WTC11 (cell line): ENCODE results near the gene MYLK. TPM values are rescaled to one million over a fixed set of nuclear protein-coding genes. Genes with fewer than 3 reads are reported as not detected.

Source experiments
- ATAC-seq: fragments of 200-7000 bp; cut with Tn5 transposase; 2 replicates; pipeline ENCODE4 v1.10.0; 2021; ENCODE audit warnings: mild to moderate bottlenecking, moderate library complexity
- CTCF ChIA-PET: fragments of 300-600 bp; sonication (Branson Sonifier 250); formaldehyde crosslinking; loops from one replicate; lab custom pipeline; 2021; ENCODE audit warnings: antibody characterized with exemption; lab: Charles Lee
- POLR2A ChIA-PET: fragments of 350-600 bp; sonication (Branson Sonifier 250); formaldehyde crosslinking; loops from one replicate; lab custom pipeline; 2021; ENCODE audit warnings: antibody characterized with exemption; lab: Charles Lee
- DNase-seq: peaks from one replicate; pipeline ENCODE4 v3.0.0; 2021; ENCODE audit warnings: low spot score
- H3K27ac Mint-ChIP-seq: 2 replicates; pipeline ENCODE4 v1.8.0; 2021; ENCODE audit warnings: mixed read lengths
- H3K27me3 Mint-ChIP-seq: 2 replicates; pipeline ENCODE4 v1.8.0; 2021; ENCODE audit warnings: low read depth, mild to moderate bottlenecking, moderate library complexity, mixed read lengths
- H3K36me3 Mint-ChIP-seq: 2 replicates; pipeline ENCODE4 v1.8.0; 2021; ENCODE audit warnings: mixed read lengths
- H3K4me1 Mint-ChIP-seq: 2 replicates; pipeline ENCODE4 v1.8.0; 2022; ENCODE audit warnings: mixed read lengths
- H3K4me3 Mint-ChIP-seq: 2 replicates; pipeline ENCODE4 v1.8.0; 2021; ENCODE audit warnings: mild to moderate bottlenecking, moderate library complexity, mixed read lengths
- H3K9me3 Mint-ChIP-seq: 2 replicates; pipeline ENCODE4 v1.8.0; 2021; ENCODE audit warnings: mixed read lengths
- EMX1 ChIP-seq: fragments of 250-450 bp; sonication (Bioruptor Pico); IDR thresholded peaks from 2 replicates; pipeline ENCODE4 v1.8.0; 2021; ENCODE audit warnings: mild to moderate bottlenecking
- FOXP1 ChIP-seq: sonication (generic); formaldehyde crosslinking; IDR thresholded peaks from 2 replicates; pipeline ENCODE4 v1.8.0; 2022; ENCODE audit warnings: missing genetic modification reagents, mild to moderate bottlenecking, moderate library complexity, borderline replicate concordance
- GABPB1 ChIP-seq: sonication (generic); formaldehyde crosslinking; IDR thresholded peaks from 2 replicates; pipeline ENCODE4 v1.8.1; 2023; ENCODE audit warnings: mild to moderate bottlenecking, missing genetic modification reagents
- KAT7 ChIP-seq: sonication (generic); formaldehyde crosslinking; IDR thresholded peaks from 2 replicates; pipeline ENCODE4 v1.8.1; 2023; ENCODE audit warnings: missing genetic modification reagents, mild to moderate bottlenecking, borderline replicate concordance
- NFE2L1 ChIP-seq: sonication (generic); formaldehyde crosslinking; IDR thresholded peaks from 2 replicates; pipeline ENCODE4 v1.8.1; 2023; ENCODE audit warnings: missing genetic modification reagents
- NFYB ChIP-seq: sonication (generic); formaldehyde crosslinking; conservative IDR thresholded peaks from 2 replicates; pipeline ENCODE4 v1.8.0; 2022; ENCODE audit warnings: low read depth, missing genetic modification reagents
- NR1H2 ChIP-seq: sonication (generic); formaldehyde crosslinking; IDR thresholded peaks from 2 replicates; pipeline ENCODE4 v1.9.0; 2021; ENCODE audit warnings: mild to moderate bottlenecking, moderate library complexity, missing genetic modification reagents
- PRRX2 ChIP-seq: fragments of 250-450 bp; sonication (Bioruptor Pico); IDR thresholded peaks from 2 replicates; pipeline ENCODE4 v1.8.0; 2021; ENCODE audit warnings: mild to moderate bottlenecking
- RORB ChIP-seq: fragments of 250-450 bp; sonication (Bioruptor Pico); IDR thresholded peaks from 2 replicates; pipeline ENCODE4 v1.9.0; 2021; ENCODE audit warnings: mild to moderate bottlenecking
- SOX15 ChIP-seq: fragments of 250-450 bp; sonication (Bioruptor Pico); IDR thresholded peaks from 2 replicates; pipeline ENCODE4 v1.9.0; 2021; ENCODE audit warnings: mild to moderate bottlenecking
- ZNF121 ChIP-seq: sonication (generic); formaldehyde crosslinking; IDR thresholded peaks from 2 replicates; pipeline ENCODE4 v1.8.0; 2023; ENCODE audit warnings: missing genetic modification reagents
- ZNF263 ChIP-seq: sonication (generic); formaldehyde crosslinking; IDR thresholded peaks from 2 replicates; pipeline ENCODE4 v1.8.1; 2022; ENCODE audit warnings: low read depth, mild to moderate bottlenecking, moderate library complexity, missing genetic modification reagents
- ZNF416 ChIP-seq: fragments of 250-450 bp; sonication (Bioruptor Pico); IDR thresholded peaks from 2 replicates; pipeline ENCODE4 v1.9.0; 2021; ENCODE audit warnings: mild to moderate bottlenecking, inconsistent platforms
- ZNF423 ChIP-seq: fragments of 250-450 bp; sonication (Bioruptor Pico); IDR thresholded peaks from 2 replicates; pipeline ENCODE4 v2.1.2; 2022; ENCODE audit warnings: mild to moderate bottlenecking, moderate library complexity
- ZNF671 ChIP-seq: fragments of 250-450 bp; sonication (Bioruptor Pico); IDR thresholded peaks from 2 replicates; pipeline ENCODE4 v1.8.0; 2021; ENCODE audit warnings: mild to moderate bottlenecking
- total RNA-seq: library from RNA; stranded (reverse); gene quantifications from 3 replicates; pipeline ENCODE4 v1.2.3, GENCODE V29; 2021
- TF ChIP-seq, protein P1 (sequence below): sonication (generic); formaldehyde crosslinking; IDR thresholded peaks from 2 replicates; pipeline ENCODE4 v1.8.1; 2022; ENCODE audit warnings: mild to moderate bottlenecking, missing genetic modification reagents, moderate library complexity, borderline replicate concordance
- TF ChIP-seq, protein P2 (sequence below): sonication (generic); formaldehyde crosslinking; conservative IDR thresholded peaks from 2 replicates; pipeline ENCODE4 v1.8.1; 2022; ENCODE audit warnings: mild to moderate bottlenecking, missing genetic modification reagents
- TF ChIP-seq, protein P3 (sequence below): fragments of 200-600 bp; IDR thresholded peaks from 2 replicates; pipeline ENCODE4 v1.8.0; 2022; ENCODE audit warnings: antibody characterized with exemption
- TF ChIP-seq, protein P4 (sequence below): sonication (generic); formaldehyde crosslinking; IDR thresholded peaks from 2 replicates; pipeline ENCODE4 v1.8.1; 2022; ENCODE audit warnings: mild to moderate bottlenecking, moderate library complexity, missing genetic modification reagents
- TF ChIP-seq, protein P5 (sequence below): sonication (generic); formaldehyde crosslinking; IDR thresholded peaks from 2 replicates; pipeline ENCODE4 v1.8.0; 2022; ENCODE audit warnings: mild to moderate bottlenecking, missing genetic modification reagents
- TF ChIP-seq, protein P6 (sequence below): fragments of 250-450 bp; sonication (Bioruptor Pico); IDR thresholded peaks from 2 replicates; pipeline ENCODE4 v1.8.0; 2021; ENCODE audit warnings: mild to moderate bottlenecking

The MYLK gene
- total RNA-seq, 1 experiment from 2014 or later, result 10.4 TPM

DNA sequence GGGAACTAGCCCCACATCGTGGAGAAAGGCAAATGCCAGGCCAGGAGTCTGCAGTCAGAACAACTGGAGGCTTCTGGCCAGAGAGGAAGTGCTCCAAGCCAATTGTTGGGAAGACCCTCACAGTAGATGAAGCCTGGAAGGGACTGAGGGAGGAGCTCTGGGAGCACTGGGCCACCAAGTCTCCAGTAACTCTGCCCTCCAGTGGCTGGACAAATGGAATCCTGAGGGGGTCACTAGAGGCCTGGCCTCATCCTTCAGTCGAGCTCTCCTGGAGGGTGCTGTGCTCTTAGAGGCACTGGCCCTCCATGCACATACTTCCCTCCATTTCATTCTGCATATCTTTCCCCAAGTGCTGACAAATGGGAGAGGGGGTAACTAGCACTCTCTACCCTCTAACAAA is 103.0 kb downstream of the MYLK start:
- Mint-ChIP-seq H3K4me1 (no peaks in the 10 kb centered on the region), H3K27ac (no peak overlapping the region), H3K36me3 (no peaks in the 10 kb centered on the region), H3K9me3 (no peaks in the 10 kb centered on the region), H3K4me3 (no peak overlapping the region), H3K27me3 (no peaks in the 10 kb centered on the region)
- CTCF ChIA-PET, result interaction anchor here (1.0 to 1.1 kb wide), 2 partner anchors 23 to 199 kb away, joined by 3 to 5 read pairs; no protein-coding TSS in a partner anchor
- DNase-seq, result no peak
- POLR2A ChIA-PET, result no interaction called here
- no peak; the same call in 1 of the 2 replicates for ATAC-seq
- peak; percentile 86; the same call in 1 of the 2 replicates for TF ChIP-seq ZNF263 (CRISPR knock-in tag)
- TF ChIP-seq, protein P1, sequence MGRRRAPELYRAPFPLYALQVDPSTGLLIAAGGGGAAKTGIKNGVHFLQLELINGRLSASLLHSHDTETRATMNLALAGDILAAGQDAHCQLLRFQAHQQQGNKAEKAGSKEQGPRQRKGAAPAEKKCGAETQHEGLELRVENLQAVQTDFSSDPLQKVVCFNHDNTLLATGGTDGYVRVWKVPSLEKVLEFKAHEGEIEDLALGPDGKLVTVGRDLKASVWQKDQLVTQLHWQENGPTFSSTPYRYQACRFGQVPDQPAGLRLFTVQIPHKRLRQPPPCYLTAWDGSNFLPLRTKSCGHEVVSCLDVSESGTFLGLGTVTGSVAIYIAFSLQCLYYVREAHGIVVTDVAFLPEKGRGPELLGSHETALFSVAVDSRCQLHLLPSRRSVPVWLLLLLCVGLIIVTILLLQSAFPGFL (CRISPR knock-in tag), result no peak

DNA sequence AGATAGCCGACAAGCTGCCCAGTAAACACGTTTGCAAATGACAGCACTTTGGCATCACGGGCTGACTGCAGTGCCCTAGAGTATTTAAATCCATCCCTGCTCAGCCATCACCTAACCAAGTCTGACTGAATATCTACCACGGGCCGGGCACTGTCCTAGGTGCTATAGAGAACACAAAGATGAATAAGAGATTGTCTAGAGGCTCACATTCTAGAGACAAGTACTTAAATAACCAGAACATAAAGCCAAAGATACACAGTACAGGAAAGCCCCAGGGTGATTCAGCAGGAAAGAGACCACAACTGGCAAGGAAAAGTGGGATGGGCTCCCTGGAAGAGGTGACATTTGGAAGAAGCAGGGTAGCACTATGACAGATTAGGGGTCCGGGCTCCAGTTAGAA is 103.5 kb downstream of the MYLK start:
- no peak overlapping the region for H3K4me3 Mint-ChIP-seq
- H3K9me3 Mint-ChIP-seq, result no peaks in the 10 kb centered on the region
- no peaks in the 10 kb centered on the region for H3K4me1 Mint-ChIP-seq
- POLR2A ChIA-PET, result no interaction called here
- H3K27me3 Mint-ChIP-seq, result no peaks in the 10 kb centered on the region
- no peaks in the 10 kb centered on the region for H3K36me3 Mint-ChIP-seq
- no peak overlapping the region for H3K27ac Mint-ChIP-seq
- DNase-seq (no peak), ATAC-seq (no peak)
- CTCF ChIA-PET, result interaction anchor here (1.0 to 1.1 kb wide), 2 partner anchors 23 to 200 kb away, joined by 3 to 5 read pairs; no protein-coding TSS in a partner anchor
- TF ChIP-seq, protein P2, sequence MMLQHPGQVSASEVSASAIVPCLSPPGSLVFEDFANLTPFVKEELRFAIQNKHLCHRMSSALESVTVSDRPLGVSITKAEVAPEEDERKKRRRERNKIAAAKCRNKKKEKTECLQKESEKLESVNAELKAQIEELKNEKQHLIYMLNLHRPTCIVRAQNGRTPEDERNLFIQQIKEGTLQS (CRISPR knock-in tag), result no peak
- TF ChIP-seq, protein P1 (CRISPR knock-in tag), result no peak
- no peak for TF ChIP-seq NFE2L1 (CRISPR knock-in tag)
- TF ChIP-seq PRRX2 (CRISPR knock-in tag), result no peak
- no peak for TF ChIP-seq NFYB
- TF ChIP-seq, all 79 proteins: peak for 0

DNA sequence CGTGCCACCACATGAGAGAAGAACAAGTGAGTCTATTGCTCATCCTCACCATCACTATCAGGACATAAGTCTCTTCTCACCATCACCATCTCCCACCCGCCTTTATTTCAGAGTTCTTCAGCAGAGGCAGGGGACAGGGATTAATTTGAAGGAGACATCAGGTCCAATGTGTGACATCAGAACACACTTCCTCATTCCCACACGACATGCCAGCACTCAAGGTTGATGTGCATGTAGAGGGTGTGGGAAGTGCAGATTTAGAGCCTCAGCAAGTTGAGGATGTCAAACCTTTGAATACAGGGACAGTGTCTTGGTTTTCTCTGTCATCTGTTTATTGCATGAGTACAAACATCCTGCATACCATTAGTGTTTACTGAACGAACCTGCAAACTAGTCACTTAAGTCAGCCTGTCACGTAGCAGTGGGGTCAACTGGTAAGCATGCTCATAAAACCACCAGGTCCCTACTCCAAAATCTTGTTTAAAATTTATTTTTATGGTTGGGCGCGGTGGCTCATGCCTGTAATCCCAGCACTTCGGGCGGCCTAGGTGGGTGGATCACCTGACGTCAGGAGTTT is 104.4 kb downstream of the MYLK start:
- DNase-seq, result no peak
- TF ChIP-seq EMX1 (CRISPR knock-in tag) (no peak), ZNF416 (CRISPR knock-in tag) (no peak), NR1H2 (no peak)
- TF ChIP-seq, protein P3, sequence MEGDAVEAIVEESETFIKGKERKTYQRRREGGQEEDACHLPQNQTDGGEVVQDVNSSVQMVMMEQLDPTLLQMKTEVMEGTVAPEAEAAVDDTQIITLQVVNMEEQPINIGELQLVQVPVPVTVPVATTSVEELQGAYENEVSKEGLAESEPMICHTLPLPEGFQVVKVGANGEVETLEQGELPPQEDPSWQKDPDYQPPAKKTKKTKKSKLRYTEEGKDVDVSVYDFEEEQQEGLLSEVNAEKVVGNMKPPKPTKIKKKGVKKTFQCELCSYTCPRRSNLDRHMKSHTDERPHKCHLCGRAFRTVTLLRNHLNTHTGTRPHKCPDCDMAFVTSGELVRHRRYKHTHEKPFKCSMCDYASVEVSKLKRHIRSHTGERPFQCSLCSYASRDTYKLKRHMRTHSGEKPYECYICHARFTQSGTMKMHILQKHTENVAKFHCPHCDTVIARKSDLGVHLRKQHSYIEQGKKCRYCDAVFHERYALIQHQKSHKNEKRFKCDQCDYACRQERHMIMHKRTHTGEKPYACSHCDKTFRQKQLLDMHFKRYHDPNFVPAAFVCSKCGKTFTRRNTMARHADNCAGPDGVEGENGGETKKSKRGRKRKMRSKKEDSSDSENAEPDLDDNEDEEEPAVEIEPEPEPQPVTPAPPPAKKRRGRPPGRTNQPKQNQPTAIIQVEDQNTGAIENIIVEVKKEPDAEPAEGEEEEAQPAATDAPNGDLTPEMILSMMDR, result no peak
- TF ChIP-seq, protein P4, sequence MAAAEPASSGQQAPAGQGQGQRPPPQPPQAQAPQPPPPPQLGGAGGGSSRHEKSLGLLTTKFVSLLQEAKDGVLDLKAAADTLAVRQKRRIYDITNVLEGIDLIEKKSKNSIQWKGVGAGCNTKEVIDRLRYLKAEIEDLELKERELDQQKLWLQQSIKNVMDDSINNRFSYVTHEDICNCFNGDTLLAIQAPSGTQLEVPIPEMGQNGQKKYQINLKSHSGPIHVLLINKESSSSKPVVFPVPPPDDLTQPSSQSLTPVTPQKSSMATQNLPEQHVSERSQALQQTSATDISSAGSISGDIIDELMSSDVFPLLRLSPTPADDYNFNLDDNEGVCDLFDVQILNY, result no peak
- TF ChIP-seq, protein P2 (CRISPR knock-in tag), result no peak
- Mint-ChIP-seq H3K4me3 (no peak overlapping the region), H3K9me3 (no peaks in the 10 kb centered on the region), H3K27ac (no peak overlapping the region), H3K36me3 (no peaks in the 10 kb centered on the region), H3K27me3 (no peaks in the 10 kb centered on the region), H3K4me1 (no peaks in the 10 kb centered on the region)
- POLR2A ChIA-PET, result no interaction called here
- ATAC-seq, result no peak
- CTCF ChIA-PET, result no interaction called here

DNA sequence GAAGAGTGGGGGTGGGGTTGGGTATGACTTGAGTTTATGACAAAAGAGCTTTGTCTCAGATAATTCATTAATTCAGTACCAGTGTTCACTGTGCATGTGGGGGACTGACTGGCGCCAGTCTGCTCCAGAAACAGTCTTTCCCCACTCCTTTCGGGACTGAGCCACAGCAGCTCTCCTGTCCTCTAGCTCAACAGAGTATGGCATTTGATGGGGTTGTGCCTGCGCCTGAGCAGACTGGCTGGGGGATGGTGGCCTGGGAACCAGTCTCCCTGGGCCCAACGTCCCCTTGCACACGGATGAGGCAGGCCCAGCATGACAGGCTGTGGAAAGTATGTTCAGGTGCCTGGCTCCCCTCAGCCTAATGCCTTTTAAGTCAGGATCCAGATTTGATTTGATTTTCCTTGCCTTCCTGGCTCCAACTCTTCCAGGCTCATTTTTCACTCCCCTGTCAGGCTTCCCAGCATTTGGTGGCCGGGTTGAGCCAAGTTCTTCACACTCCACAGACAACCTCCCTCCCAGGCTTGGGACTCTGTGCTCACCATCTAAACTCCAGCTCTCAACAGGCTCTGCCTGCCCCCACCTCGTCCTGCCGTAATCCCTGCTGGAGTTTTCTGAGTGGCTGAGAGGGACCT is 105.0 kb downstream of the MYLK start:
- POLR2A ChIA-PET, result interaction anchor here (0.8 kb wide), 1 partner anchor 12 kb away, joined by 3 read pairs; no protein-coding TSS in a partner anchor
- no peak for DNase-seq
- H3K9me3 Mint-ChIP-seq, result no peaks in the 10 kb centered on the region
- TF ChIP-seq ZNF671 (CRISPR knock-in tag) (no peak), FOXP1 (no peak), ZNF423 (CRISPR knock-in tag) (no peak), ZNF121 (no peak), KAT7 (no peak), RORB (CRISPR knock-in tag) (no peak), SOX15 (CRISPR knock-in tag) (no peak), GABPB1 (CRISPR knock-in tag) (no peak)
- TF ChIP-seq, protein P5, sequence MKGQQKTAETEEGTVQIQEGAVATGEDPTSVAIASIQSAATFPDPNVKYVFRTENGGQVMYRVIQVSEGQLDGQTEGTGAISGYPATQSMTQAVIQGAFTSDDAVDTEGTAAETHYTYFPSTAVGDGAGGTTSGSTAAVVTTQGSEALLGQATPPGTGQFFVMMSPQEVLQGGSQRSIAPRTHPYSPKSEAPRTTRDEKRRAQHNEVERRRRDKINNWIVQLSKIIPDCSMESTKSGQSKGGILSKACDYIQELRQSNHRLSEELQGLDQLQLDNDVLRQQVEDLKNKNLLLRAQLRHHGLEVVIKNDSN, result no peak
- TF ChIP-seq, protein P6, sequence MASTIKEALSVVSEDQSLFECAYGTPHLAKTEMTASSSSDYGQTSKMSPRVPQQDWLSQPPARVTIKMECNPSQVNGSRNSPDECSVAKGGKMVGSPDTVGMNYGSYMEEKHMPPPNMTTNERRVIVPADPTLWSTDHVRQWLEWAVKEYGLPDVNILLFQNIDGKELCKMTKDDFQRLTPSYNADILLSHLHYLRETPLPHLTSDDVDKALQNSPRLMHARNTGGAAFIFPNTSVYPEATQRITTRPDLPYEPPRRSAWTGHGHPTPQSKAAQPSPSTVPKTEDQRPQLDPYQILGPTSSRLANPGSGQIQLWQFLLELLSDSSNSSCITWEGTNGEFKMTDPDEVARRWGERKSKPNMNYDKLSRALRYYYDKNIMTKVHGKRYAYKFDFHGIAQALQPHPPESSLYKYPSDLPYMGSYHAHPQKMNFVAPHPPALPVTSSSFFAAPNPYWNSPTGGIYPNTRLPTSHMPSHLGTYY (CRISPR knock-in tag), result no peak

More for the DNA sequence above, 105.0 kb downstream of the MYLK start:
- H3K4me1 Mint-ChIP-seq, result no peaks in the 10 kb centered on the region
- H3K27ac Mint-ChIP-seq, result no peak overlapping the region
- CTCF ChIA-PET, result no interaction called here
- H3K36me3 Mint-ChIP-seq, result no peaks in the 10 kb centered on the region
- H3K4me3 Mint-ChIP-seq, result no peak overlapping the region
- no peak for ATAC-seq
- no peaks in the 10 kb centered on the region for H3K27me3 Mint-ChIP-seq
